ENCODE data around the gene TMEM121B. TPM values are rescaled to one million over a fixed set of nuclear protein-coding genes. Genes with fewer than 3 reads are reported as not detected.

The TMEM121B gene
- total RNA-seq, 1 donor from 2014 or later = 1.9 TPM

- H3K27me3 ChIP-seq (ENCODE audit: insufficient read depth, low read length) = no peaks in the 10 kb centered on the region
- H4K20me1 ChIP-seq (ENCODE audit: insufficient read depth, low read length) = peaks cover 17% of the 10 kb centered on the region
- H3K9me3 Mint-ChIP-seq (ENCODE audit: unreplicated experiment) = no peaks in the 10 kb centered on the region
- H3K79me2 ChIP-seq (ENCODE audit: insufficient read depth, low read length) = no peaks in the 10 kb centered on the region
- no peak overlapping the region for H3K27ac ChIP-seq (ENCODE audit: low read depth, low read length)
- DNase-seq (ENCODE audit: low read depth) (no peak), FAIRE-seq (no peak)
- no peak for TF ChIP-seq EZH2 (IDR thresholded peaks at IDR 0.05; ENCODE audit: insufficient read depth, low read length)
- no peak for TF ChIP-seq CTCF (IDR thresholded peaks at IDR 0.05; ENCODE audit: insufficient read depth, low read depth, low read length)
- peaks cover 45% of the 10 kb centered on the region for H3K36me3 Mint-ChIP-seq (ENCODE audit: low read depth, unreplicated experiment)
- H3K27ac Mint-ChIP-seq (ENCODE audit: unreplicated experiment) = no peak overlapping the region
- H2AFZ ChIP-seq (ENCODE audit: low read depth, low read length) = no peak overlapping the region
- no peak overlapping the region for H3K9ac ChIP-seq (ENCODE audit: low read length)
- H3K4me1 Mint-ChIP-seq (ENCODE audit: low read depth, unreplicated experiment) = no peaks in the 10 kb centered on the region
- no peaks in the 10 kb centered on the region for H3K9me3 ChIP-seq (ENCODE audit: insufficient read depth, low read depth, low read length)
- no peak overlapping the region for H3K4me2 ChIP-seq (ENCODE audit: low read length)
- H3K4me3 ChIP-seq (ENCODE audit: insufficient read depth, low read depth, low read length) = no peak overlapping the region
- no peaks in the 10 kb centered on the region for H3K4me1 ChIP-seq (ENCODE audit: insufficient read depth, low read length)
- no peak overlapping the region for H3K4me3 Mint-ChIP-seq (ENCODE audit: unreplicated experiment)
- H3K27me3 Mint-ChIP-seq (ENCODE audit: low read depth, unreplicated experiment) = no peaks in the 10 kb centered on the region
- peaks cover 15% of the 10 kb centered on the region for H3K36me3 ChIP-seq (ENCODE audit: insufficient read depth, low read length)
Observed at GRCh38 chr22:17105143-17106129, 15.7 kb downstream of the TMEM121B start.

- H3K4me3 Mint-ChIP-seq (ENCODE audit: unreplicated experiment) = no peak overlapping the region
- Histone ChIP-seq H3K9me3 (ENCODE audit: insufficient read depth, low read depth, low read length) (no peaks in the 10 kb centered on the region), H3K27ac (ENCODE audit: low read depth, low read length) (no peak overlapping the region), H3K79me2 (ENCODE audit: insufficient read depth, low read length) (no peaks in the 10 kb centered on the region), H3K27me3 (ENCODE audit: insufficient read depth, low read length) (no peaks in the 10 kb centered on the region), H2AFZ (ENCODE audit: low read depth, low read length) (no peak overlapping the region), H4K20me1 (ENCODE audit: insufficient read depth, low read length) (peaks cover 20% of the 10 kb centered on the region), H3K4me3 (ENCODE audit: insufficient read depth, low read depth, low read length) (no peak overlapping the region), H3K4me1 (ENCODE audit: insufficient read depth, low read length) (no peaks in the 10 kb centered on the region), H3K4me2 (ENCODE audit: low read length) (no peak overlapping the region), H3K9ac (ENCODE audit: low read length) (no peak overlapping the region), H3K36me3 (ENCODE audit: insufficient read depth, low read length) (peaks cover 18% of the 10 kb centered on the region)
- H3K27ac Mint-ChIP-seq (ENCODE audit: unreplicated experiment) = no peak overlapping the region
- TF ChIP-seq EZH2 (IDR thresholded peaks at IDR 0.05; ENCODE audit: insufficient read depth, low read length) = no peak
- TF ChIP-seq CTCF (IDR thresholded peaks at IDR 0.05; ENCODE audit: insufficient read depth, low read depth, low read length) = no peak
- H3K4me1 Mint-ChIP-seq (ENCODE audit: low read depth, unreplicated experiment) = no peaks in the 10 kb centered on the region
- FAIRE-seq = no peak
- H3K36me3 Mint-ChIP-seq (ENCODE audit: low read depth, unreplicated experiment) = peaks cover 45% of the 10 kb centered on the region
- no peaks in the 10 kb centered on the region for H3K9me3 Mint-ChIP-seq (ENCODE audit: unreplicated experiment)
- DNase-seq (ENCODE audit: low read depth) = no peak
- no peaks in the 10 kb centered on the region for H3K27me3 Mint-ChIP-seq (ENCODE audit: low read depth, unreplicated experiment)
Observed at GRCh38 chr22:17104336-17104935, 16.7 kb downstream of the TMEM121B start.
